ENCODE measurements around the gene SP140L.
"Not testable (repeated sequence)": the region's sequence is repeated elsewhere in the genome, so short reads cannot be mapped to it uniquely, and the experiment has no call there.

The SP140L gene

DNA sequence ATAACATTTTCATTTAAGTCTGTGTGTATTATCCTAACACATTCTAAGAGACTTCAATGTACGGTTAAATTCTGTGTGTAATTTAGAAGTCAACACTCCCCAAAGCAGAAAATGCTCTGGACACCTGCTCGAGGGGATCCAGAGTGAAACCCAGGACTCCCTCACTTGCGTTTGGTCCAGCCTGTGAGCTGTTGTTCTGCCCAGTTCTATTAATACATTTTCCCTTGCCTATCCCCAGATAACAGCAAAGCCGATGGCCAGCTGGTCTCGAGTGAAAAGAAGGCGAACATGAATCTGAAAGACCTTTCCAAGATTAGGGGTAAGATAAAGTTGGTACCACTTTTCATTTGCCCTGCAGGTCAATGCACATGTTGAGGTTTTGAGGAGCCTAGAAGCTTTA is 58.0 kb downstream of the SP140L start:
- DNase-seq: no peak

DNA sequence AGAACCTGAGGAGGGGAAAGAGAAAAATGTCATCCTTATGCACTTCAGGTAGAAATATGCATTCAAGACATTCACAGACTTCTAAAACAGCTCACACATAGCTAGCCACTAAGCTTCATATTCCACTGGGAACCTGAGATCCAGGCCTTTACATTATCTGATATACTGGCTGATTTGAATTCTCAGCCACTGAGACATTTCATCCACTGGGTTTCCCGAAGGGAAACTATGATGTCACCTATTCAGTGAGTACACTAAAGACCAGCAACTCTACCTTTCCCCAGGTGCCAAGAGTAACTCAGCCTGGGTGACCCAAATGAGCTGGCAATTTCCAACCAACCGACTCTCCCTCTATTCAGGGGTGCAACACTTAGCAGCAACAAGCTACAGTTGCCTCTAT is 67.3 kb downstream of the SP140L start:
- no peak for DNase-seq

DNA sequence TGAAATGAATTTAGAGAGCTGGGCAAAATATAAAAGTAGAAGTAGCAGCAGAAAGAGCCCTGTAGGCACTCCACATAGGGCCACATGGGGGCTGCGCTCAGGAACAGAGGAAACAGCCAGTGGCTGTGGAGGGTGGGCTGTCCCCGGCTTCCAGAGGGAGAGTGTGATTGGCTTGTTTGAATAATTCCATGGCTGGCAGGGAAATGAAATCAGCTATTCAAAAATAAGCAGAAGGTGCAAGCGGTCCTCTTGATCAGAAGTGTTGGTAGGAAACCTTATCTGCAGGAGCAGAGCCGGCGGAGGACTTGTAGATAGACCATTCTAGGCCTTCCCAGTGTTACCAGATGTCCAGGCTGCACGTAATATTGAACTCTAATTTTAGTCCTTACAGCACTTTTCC is 71.7 kb downstream of the SP140L start:
- not testable (repeated sequence) for DNase-seq

DNA sequence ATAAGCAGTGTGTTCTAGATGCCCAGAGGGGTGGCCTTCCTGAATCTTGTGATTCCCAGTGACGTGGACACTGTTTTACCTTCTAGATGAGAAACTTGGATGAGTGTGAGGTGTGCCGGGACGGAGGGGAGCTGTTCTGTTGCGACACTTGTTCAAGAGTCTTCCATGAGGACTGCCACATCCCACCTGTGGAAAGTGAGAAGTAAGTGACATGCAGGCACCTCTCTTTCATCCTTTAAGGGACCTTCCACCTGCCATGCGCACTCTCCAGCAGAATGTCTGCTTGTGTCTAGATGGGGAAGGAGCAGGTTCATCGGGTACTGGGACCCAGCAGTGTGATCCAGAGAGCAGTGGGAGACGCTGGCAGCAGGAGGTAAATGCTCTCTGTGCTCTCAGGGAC is 73.0 kb downstream of the SP140L start:
- no peak for DNase-seq

DNA sequence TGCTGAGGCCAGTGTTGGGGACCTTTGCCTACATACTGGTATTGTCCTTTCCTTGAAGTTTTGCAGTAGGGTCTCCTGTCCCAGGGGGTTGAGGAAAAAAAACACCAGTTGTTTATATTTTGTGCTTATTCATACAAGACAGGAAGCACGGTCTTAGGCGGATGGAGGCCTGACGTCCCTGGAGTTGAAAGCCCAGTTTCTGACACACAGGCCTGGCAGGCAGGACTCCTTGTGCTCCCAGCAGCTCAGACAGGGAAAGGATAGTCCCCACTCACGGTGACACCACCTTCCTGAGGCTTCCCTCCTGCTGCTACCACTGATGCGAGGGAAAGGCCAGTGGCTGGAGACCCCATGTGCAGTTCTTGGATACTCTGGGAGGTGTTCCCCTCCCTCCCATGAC is 73.5 kb downstream of the SP140L start:
- DNase-seq: no peak

DNA sequence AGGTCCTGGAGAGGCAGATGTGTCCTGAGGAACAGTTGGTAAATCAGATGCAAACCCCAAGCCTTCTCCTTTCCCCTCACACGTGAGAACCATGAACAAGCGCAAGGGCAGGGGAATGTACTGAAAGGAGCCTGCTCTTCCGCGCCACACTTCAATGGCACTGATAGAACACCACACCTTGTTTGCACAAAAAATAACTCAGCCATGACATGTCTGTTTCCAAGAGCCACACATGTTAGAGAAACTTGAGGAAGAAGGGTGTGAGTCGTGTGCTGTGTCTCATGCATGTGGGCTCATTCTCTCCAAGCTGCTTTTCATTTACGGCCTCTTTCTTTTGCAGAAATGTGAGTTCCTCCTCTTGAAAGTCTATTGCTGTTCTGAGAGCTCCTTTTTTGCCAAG is 74.0 kb downstream of the SP140L start:
- not testable (repeated sequence) for DNase-seq

DNA sequence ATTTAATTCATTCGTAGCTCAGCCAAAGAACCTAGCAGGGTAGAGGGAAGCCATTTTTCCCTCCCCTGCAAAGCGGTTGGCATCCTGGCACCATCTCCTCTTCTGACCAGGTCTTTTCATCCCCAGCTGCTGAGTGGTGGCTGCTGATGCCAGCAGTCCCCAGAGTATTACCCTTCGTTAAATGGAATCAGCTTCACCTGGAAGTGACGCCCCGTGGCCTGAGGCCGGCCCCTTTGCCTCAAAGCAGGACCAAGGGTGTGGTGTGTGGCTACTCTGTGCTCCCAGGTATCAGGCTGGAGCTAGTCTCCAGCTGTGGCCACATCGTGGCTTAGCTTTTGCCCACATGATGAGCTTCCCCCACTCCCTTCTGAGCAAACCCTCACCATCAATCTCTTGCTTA is 76.8 kb downstream of the SP140L start:
- DNase-seq: no peak

DNA sequence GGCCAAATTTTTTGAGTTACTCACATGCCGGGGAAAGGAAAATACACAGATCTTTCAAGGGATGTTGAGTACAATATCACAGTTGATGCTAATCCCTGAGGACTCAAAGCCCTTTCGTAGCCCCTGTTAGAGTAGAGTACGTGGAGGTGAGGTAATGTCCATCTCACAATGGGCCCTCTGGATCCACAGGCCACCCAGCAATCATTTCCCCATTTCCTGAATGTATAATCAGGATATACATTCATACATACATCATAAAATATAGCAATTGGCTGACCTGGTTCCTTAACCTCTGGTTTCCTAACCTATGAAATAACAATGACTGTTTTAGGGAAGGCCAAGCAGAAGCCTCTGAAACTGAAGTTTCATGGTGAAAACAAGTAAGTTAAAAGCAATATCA is 78.8 kb downstream of the SP140L start:
- DNase-seq: no peak

DNA sequence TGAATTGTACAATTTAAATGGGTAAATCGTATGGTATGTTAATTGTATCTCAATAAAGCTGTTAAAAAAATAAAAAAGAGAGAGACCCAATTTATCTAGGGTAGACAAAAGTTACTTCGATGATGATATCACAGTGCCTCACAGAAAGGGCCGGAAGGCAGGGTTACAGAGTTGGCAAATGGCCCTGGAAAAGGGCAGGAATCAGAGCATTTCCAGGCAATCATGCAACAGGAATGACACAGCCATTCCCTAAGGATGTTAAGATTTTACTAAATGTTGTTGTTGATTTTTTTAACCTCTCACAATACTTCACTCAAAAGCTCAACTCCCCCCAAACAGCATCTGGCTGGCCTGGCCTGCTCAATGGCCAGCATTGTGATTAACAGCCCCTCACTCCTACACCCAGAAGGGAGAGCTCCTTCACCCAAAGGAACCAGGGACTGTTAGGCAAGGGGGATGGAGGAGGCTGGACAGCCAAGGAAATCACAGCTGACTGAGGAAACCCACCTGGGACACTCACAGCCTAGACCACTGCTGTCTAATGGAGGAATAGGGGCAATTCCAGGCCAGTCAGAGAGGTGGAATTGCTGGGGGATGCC is 81.3 kb downstream of the SP140L start:
- DNase-seq: no peak

DNA sequence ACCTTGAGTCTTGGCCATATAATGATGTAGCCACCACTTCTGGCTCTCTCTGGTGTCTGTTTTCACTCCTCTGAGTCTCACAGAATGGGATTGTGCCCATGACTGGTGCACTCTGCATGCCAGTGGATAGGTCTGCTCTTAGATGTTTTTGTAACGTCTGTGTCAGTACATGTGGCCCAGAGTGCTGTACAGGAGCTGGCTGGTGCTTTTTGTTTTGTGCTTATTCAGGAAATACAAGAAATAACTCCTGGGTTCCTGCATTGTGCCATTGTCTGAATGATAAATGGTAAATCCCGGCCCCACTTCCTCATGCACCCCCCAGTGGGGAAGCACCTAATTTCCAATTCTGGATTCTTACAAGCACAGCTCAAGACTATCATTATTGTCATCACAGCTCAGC is 82.3 kb downstream of the SP140L start:
- DNase-seq: not testable (repeated sequence)

DNA sequence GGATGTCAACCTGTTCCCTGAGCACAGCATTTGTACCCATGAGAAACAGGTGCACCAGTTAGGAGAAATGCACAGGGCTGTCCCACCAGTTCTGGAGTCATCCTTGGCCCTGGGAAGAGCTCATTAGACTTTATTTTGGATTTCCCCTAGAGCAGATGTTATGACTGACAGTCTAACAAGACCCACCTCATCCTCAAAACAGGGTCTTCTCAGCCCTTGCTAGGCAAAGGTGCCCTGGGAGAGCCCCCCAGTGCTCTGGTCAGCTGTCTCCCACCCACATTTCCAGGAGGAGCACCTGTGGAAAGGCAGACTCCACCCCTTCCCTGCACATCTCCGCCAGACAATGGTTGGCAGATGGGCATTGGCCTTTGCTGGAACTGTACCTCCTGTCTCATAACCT is 83.3 kb downstream of the SP140L start:
- no peak for DNase-seq

DNA sequence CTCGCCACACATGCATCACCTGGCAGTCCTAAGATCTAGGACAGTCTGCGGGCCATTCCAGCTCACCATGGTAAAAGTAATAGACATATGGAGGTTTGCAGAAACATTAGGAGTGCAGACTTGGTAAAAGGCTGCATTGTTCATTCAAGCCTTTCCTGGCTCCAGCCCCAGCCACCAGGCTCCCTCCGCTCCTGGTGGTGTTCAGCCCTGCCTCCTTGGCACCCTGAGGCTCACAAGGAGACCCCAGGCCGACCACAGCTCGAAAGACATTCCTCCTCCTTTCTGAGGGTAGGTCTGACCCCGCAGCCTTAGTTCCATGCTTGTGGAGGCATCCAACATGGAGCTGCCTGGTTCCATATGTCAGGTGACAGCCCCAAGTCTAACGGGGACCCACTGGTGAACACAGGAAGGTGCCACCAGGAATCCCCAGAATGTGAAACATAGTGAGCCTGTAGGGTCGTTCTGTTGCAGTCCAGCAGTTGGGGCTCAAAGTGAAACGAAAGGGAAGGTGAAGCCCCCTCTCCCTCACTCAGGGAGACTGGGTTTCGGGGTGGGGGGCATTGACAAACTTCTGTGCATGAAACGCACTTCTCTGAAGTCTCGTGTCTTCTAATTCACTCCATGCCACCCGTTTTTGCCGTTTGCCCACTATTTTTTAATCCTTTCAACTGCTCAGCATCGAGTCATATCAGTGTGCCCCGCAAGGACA is 84.0 kb downstream of the SP140L start:
- DNase-seq: peak; percentile 23

DNA sequence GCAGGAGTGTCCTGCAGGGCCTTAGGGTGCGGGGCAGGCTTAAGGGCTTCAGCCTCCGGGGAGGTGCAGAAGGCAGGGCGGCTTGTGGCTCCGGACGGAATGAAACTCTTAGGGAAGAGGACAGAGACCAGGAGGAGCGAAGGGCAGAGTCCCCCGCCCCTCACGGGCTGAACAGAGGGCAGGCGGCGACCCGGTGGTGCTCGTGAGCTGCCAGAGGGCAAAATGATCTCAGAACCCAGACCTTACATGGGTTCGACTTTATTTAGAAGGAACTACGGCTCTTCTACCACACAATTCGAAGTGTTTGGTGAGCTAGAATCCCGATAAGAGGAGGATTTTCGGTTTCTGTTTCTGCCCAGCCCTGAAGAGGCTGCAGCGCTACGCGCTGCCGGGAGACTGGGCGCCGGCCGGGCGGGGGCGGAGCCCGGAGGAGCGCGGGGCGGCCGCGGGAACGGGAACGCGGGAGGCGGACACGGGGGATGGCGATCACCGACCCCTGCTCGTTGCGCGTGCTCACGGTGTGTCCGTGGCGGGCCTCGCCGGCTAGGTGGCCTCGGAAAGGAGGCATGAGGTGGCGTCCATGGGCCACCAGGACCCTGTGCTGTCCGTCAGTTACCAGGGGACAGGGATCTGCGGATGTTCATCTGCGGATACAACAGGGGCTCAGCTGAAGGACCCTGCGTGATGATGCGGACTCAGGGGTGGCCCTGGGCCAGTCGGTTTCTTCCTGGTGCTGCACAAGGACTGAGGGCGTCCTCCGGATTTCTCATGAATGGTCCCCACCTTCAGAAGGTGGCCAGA is 84.8 kb downstream of the SP140L start:
- peak; percentile 75 for DNase-seq

DNA sequence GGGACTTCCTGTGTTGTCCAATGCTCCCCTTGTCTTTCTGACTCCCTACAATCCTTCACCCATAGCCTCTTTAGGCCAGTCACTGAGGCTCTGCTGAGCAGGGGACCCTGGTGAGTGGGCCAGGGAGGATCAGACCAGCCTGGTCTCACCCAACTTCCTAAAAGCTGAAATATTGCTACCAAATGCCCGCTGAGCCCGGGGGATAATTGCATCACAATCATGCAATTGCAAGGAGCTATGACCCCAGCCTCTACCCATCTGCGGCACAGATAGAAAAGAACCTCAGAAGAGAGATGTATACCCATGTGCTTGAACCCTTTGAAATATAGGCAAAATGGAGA is 85.3 kb downstream of the SP140L start:
- no peak for DNase-seq

DNA sequence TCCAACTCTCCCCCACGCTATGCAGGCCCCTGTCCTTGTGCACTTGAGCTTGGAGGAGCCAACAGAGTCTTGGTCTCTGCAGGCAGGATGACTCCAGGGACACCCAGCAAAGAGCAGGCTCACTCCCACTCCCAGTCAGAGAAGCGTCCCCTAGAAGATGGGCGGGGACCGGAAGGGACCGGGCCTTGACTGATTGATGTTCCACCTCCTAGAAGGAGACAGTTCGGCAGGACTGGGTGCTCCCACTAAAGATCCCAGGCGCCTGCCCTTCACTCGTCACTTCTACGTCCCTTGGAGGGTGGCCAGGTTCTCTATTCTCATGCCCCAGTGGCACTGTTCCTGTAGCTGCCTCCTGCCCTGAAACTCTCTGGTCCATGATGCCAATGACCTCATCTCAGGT is 85.9 kb downstream of the SP140L start:
- DNase-seq: no peak

DNA sequence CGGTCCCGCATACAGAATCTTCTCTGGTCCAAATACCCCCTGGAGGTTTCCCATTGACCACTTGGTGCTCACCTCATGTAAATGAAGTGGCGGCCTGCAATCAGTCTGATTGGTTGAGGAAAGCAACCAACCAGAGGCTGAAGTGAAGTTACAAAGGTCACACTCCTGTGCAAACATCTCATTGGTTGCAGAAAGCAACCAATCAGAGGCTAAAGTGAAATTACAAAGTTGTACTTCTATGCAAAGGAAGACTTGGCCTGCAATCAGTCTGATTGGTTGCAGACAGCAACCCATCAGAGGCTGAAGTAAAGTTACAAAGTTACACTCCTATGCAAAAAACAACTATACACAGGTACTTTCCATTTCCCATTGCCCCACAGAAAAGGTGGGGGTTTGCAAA is 86.5 kb downstream of the SP140L start:
- DNase-seq: no peak

DNA sequence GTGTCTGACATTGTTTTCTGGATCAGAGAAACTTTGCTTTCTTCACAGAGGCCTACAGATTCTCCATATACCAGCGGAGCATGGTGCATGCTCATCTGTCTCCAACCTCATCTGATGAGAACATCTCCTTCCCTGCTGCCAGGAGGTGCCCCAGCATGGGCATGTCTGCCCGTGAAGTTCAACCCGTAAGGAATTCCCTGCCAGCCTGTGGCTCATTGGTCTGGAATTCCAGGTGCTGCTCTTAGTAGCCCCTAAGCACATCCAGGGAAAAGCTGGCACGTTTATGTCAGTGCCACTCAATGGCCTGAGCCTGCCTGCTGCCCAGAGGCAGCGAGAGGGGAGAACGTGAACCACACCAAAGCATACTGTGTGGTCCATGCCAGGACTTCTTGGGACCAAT is 87.3 kb downstream of the SP140L start:
- DNase-seq: no peak

DNA sequence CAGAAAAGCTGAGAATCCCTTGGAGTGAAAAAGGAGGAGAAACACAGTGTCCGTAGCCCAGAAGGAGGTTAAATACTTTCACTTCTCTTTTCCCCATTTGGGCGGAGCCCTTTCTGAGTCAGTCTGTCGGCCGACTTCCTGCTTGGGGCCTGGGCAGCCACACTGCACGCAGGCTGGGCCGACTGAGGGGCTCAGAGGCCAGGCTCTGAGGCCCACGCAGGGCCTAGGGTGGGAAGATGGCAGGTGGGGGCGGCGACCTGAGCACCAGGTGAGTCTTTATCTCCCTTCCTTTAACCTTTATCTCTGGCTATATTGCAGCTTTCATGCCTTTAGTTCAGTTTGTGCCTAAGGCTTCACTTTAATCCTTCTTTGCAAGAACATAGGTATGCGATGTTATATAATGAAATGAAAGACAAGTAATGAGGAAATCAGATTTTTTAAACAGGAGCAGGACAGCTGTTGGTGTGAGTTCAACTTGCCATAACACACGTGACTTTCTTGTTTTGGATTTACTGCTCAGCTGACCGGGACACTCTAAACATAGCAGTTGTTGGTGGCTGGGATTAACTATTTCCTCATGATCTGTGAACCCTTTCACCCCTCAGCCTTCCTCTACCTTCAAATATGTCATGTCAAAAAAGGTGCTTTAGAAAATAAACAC is 89.2 kb downstream of the SP140L start, which contains the start of gene SP100:
Gene SP100 (plus strand): TSS at position 141 of the 661 bp plus-strand sequence. CDS start 96 bp downstream, at position 237.
- DNase-seq: peak; percentile 82

DNA sequence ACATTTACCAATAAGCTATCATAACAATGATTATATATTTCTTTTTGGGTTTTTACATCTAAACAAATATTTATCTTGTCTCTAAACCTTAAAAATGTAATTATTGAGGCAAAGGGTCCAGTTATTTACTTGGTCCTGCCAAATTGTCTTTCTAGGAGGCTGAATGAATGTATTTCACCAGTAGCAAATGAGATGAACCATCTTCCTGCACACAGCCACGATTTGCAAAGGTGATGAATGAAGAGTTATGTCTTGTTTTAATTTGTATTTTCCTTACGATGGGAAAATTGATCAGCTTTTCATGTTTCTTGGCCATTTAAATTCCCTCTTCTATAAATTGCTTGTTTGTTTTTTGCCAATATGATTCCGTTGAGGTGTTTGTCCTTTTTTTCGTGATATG is 90.4 kb downstream of the SP140L start:
- no peak for DNase-seq

DNA sequence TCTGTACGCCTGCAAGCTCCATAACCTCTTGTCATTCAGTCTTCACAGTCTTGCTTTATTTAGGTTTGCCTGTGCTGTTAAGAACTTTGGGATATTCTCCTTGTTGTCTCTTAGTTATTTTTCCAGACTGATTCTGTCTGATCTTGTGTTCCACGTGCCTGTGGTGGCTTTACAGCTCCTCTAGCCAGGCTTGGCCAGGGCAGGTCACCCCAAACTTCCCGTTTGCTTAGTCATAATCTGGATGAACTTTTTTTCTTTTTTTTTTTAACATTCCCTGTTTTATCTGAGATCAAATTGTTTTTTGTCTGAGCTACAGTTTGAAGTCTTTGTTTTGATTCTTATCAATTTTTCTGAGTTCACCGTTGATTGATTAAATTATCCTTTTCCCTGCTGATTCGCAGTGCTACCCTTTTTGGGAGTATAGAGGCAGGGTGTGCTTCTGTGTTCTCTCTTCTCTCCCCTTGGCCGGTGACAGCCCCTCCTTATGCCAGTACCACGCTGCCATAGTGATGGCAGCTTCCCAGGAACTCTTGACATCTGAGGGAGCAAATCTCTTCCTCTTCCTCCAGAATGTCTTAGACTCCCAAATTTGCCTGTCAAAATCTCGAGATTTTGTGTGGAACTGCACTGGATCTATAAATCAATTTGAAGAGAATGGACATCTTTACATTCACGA is 91.5 kb downstream of the SP140L start:
- DNase-seq: no peak

DNA sequence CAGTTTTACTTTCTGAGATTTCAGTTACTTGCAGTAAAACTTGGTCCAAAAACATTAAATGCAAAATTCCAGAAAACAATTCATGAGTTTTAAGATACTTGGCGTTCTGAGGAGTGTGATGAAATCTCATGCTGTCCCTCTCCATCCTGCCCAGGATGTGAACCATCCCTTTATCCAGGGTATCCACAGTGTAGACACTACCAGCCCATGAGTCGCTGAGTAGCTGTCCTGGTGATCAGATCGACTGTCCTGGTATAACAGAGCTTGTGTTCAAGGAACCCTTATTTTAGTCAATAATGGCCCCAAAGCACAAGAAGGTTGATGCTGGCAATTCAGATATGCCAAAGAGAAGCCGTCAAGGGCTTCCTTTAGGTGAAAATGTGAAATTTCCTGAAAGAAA is 92.2 kb downstream of the SP140L start:
- DNase-seq: no peak

DNA sequence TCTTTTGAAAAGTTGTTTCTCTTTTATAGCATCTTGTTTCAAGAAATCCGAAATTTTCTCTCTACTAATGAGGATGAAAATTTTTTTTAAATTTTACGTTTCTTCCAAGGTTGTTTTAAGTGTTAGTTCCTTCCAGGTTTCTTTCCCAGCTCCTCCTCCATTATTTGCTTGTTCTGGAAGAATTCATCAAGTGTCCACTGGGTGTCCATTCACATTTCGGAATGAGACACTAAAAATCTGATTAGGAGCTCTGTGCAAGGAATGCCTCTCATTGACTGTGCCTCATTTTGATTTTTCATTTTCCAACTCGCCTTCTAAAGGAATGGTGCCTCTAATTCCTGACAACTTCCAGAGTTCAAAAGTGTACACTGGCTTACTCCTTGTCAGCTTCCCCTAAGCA is 95.2 kb downstream of the SP140L start:
- no peak for DNase-seq

DNA sequence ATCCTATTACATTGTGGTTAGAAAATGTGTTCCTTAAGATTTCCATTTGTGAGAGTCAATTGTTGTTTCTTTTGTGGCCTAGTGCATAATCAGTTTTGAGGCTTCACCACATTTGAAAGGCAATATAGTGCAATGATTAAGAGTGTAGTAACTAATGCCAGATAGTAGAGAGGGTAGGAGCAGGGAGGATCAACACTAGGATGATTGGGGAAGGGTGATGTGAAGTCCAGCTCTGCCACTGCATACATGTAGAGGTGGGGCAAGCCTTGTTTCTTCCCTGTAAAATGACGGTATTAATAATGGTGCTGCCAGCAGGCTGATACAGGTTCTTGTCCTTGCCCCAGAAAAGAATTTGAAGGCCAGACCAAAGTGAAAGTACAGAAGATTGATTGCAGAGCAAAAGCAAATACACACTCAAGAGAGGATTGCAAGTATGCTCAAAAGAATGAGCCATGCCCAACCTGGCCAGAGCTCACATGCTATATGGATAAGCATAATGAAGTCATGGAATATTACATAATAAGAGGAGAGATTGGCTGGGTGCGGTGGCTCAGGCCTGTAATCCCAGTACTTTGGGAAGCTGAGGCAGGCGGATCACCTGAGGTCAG is 97.0 kb downstream of the SP140L start:
- DNase-seq: peak; percentile 5

Data from DMS53 (cell line).